HAP-1 (cell line): ENCODE measurements around the gene GFY.

ENCODE experiments used
- DNase-seq, 2 experiments: peaks; one replicate each; pipeline ENCODE4 v3.0.0-alpha.2; 2016 to 2020; ENCODE audit warnings: low spot score in 2 of 2
- H3K27me3 ChIP-seq: fragments of 250-450 bp; sonication (Bioruptor Pico); 2 replicates; pipeline ENCODE4 v1.5.1; 2020; ENCODE audit warnings: low read depth, mild to moderate bottlenecking, moderate library complexity
- H3K36me3 ChIP-seq: fragments of 250-450 bp; sonication (Bioruptor Pico); replicated peaks from 2 replicates; pipeline ENCODE4 v1.5.1; 2020; ENCODE audit warnings: mild to moderate bottlenecking
- H3K4me1 ChIP-seq: fragments of 250-450 bp; sonication (Bioruptor Pico); 2 replicates; pipeline ENCODE4 v1.5.1; 2020; ENCODE audit warnings: mild to moderate bottlenecking
- H3K4me3 ChIP-seq: fragments of 250-450 bp; sonication (Bioruptor Pico); 2 replicates; pipeline ENCODE4 v1.5.1; 2020; ENCODE audit warnings: mild to moderate bottlenecking, moderate library complexity
- H3K9me3 ChIP-seq: fragments of 250-450 bp; sonication (Bioruptor Pico); 2 replicates; pipeline ENCODE4 v1.5.1; 2020; ENCODE audit warnings: mild to moderate bottlenecking, moderate library complexity
- in situ Hi-C: fragments of 300-500 bp; cut with MboI; formaldehyde crosslinking; loops from 3 replicates; pipeline ENCODE4 v1.14.3; 2020; ENCODE audit warnings: low sequenced_read_pairs, inconsistent platforms, mixed read lengths

GFY gene

GRCh38 chr19:49396738-49397505 lies 28.3 kb upstream of the GFY start:
- no peaks in the 10 kb centered on the region for H3K4me1 ChIP-seq
- no peak overlapping the region for H3K4me3 ChIP-seq
- DNase-seq, result no peak
- in situ Hi-C loops, result no loop called here
- no peaks in the 10 kb centered on the region for H3K36me3 ChIP-seq
- H3K9me3 ChIP-seq, result no peaks in the 10 kb centered on the region
- no peaks in the 10 kb centered on the region; the same call in 1 of the 2 replicates for H3K27me3 ChIP-seq

GRCh38 chr19:49398001-49398615 lies 27.1 kb upstream of the GFY start:
- no peaks in the 10 kb centered on the region for H3K4me1 ChIP-seq
- in situ Hi-C loops, result no loop called here

GRCh38 chr19:49398931-49399330 lies 26.3 kb upstream of the GFY start:
- Histone ChIP-seq H3K9me3 (no peaks in the 10 kb centered on the region), H3K27me3 (no peaks in the 10 kb centered on the region), H3K36me3 (no peaks in the 10 kb centered on the region), H3K4me1 (no peaks in the 10 kb centered on the region), H3K4me3 (no peak overlapping the region)
- in situ Hi-C loops, result no loop called here
- DNase-seq, result no peak

More at GRCh38 chr19:49398001-49398615, 27.1 kb upstream of the GFY start:
- DNase-seq, result no peak
- Histone ChIP-seq H3K4me3 (no peak overlapping the region), H3K36me3 (no peaks in the 10 kb centered on the region), H3K27me3 (no peaks in the 10 kb centered on the region), H3K9me3 (no peaks in the 10 kb centered on the region)

GRCh38 chr19:49400029-49400428 lies 25.2 kb upstream of the GFY start:
- in situ Hi-C loops, result no loop called here
- no peaks in the 10 kb centered on the region for H3K9me3 ChIP-seq
- no peaks in the 10 kb centered on the region for H3K27me3 ChIP-seq
- no peak for DNase-seq
- no peak overlapping the region for H3K4me3 ChIP-seq
- H3K4me1 ChIP-seq, result no peaks in the 10 kb centered on the region
- H3K36me3 ChIP-seq, result no peaks in the 10 kb centered on the region

GRCh38 chr19:49403404-49404187 lies 21.6 kb upstream of the GFY start:
- H3K36me3 ChIP-seq, result no peaks in the 10 kb centered on the region
- no peak for DNase-seq
- no peak overlapping the region for H3K4me3 ChIP-seq
- no peaks in the 10 kb centered on the region for H3K4me1 ChIP-seq
- H3K9me3 ChIP-seq, result no peaks in the 10 kb centered on the region
- H3K27me3 ChIP-seq, result no peaks in the 10 kb centered on the region
- in situ Hi-C loops, result no loop called here

- Histone ChIP-seq H3K9me3 (no peaks in the 10 kb centered on the region), H3K4me1 (no peaks in the 10 kb centered on the region), H3K4me3 (no peak overlapping the region), H3K36me3 (no peaks in the 10 kb centered on the region), H3K27me3 (no peaks in the 10 kb centered on the region)
- in situ Hi-C loops, result no loop called here
- DNase-seq, result no peak
These were observed 18.1 kb upstream of the GFY start for GRCh38 chr19:49407079-49407478.

- H3K9me3 ChIP-seq, result no peaks in the 10 kb centered on the region
- no peak for DNase-seq
- in situ Hi-C loops, result no loop called here
- H3K4me3 ChIP-seq, result no peak overlapping the region
- no peaks in the 10 kb centered on the region for H3K4me1 ChIP-seq
- H3K36me3 ChIP-seq, result no peaks in the 10 kb centered on the region
- H3K27me3 ChIP-seq, result no peaks in the 10 kb centered on the region
These were observed 17.6 kb upstream of the GFY start for GRCh38 chr19:49407482-49408015.

GRCh38 chr19:49408816-49409440 lies 16.3 kb upstream of the GFY start:
- Histone ChIP-seq H3K27me3 (no peaks in the 10 kb centered on the region), H3K4me1 (no peaks in the 10 kb centered on the region), H3K36me3 (no peaks in the 10 kb centered on the region), H3K4me3 (no peak overlapping the region), H3K9me3 (no peaks in the 10 kb centered on the region)
- DNase-seq, result no peak
- in situ Hi-C loops, result no loop called here

- in situ Hi-C loops, result no loop called here
- H3K9me3 ChIP-seq, result no peaks in the 10 kb centered on the region
- no peaks in the 10 kb centered on the region for H3K4me1 ChIP-seq
- H3K36me3 ChIP-seq, result no peaks in the 10 kb centered on the region
- no peaks in the 10 kb centered on the region for H3K27me3 ChIP-seq
- no peak overlapping the region for H3K4me3 ChIP-seq
- no peak for DNase-seq
These were observed 15.7 kb upstream of the GFY start for GRCh38 chr19:49409441-49410029.

GRCh38 chr19:49411681-49412326 lies 13.4 kb upstream of the GFY start:
- H3K27me3 ChIP-seq, result no peaks in the 10 kb centered on the region
- H3K4me1 ChIP-seq, result no peaks in the 10 kb centered on the region
- no peak overlapping the region for H3K4me3 ChIP-seq
- DNase-seq, result no peak
- H3K36me3 ChIP-seq, result no peaks in the 10 kb centered on the region
- in situ Hi-C loops, result no loop called here
- no peaks in the 10 kb centered on the region for H3K9me3 ChIP-seq

- Histone ChIP-seq H3K4me3 (no peak overlapping the region), H3K9me3 (no peaks in the 10 kb centered on the region), H3K36me3 (no peaks in the 10 kb centered on the region), H3K27me3 (peaks cover 5% of the 10 kb centered on the region; the same call in 1 of the 2 replicates), H3K4me1 (no peaks in the 10 kb centered on the region)
- no peak for DNase-seq
- in situ Hi-C loops, result no loop called here
These were observed 11.8 kb upstream of the GFY start for GRCh38 chr19:49413348-49413747.

- no peaks in the 10 kb centered on the region for H3K4me1 ChIP-seq
- H3K27me3 ChIP-seq, result peaks cover 13% of the 10 kb centered on the region
- DNase-seq, result no peak
- H3K9me3 ChIP-seq, result no peaks in the 10 kb centered on the region
- no peak overlapping the region for H3K4me3 ChIP-seq
- in situ Hi-C loops, result no loop called here
- no peaks in the 10 kb centered on the region for H3K36me3 ChIP-seq
These were observed 10.9 kb upstream of the GFY start for GRCh38 chr19:49414256-49414655.
